SK-N-SH (cell line): Measurements from ENCODE around the gene RASGEF1C.

Source experiments
- ELF1 ChIP-seq: IDR thresholded peaks from 2 replicates; pipeline ENCODE4 v1.4.0; 2012
- NFIC ChIP-seq: IDR thresholded peaks from 2 replicates; pipeline ENCODE4 v1.4.0; 2012; ENCODE audit warnings: borderline replicate concordance
- POLR2AphosphoS5 ChIP-seq: IDR thresholded peaks from 2 replicates; pipeline ENCODE4 v1.6.1; 2012; ENCODE audit warnings: low read depth, low read length
- RAD21 ChIP-seq: IDR thresholded peaks from 2 replicates; pipeline ENCODE4 v1.6.1; 2012; ENCODE audit warnings: mild to moderate bottlenecking, low read length

DNA sequence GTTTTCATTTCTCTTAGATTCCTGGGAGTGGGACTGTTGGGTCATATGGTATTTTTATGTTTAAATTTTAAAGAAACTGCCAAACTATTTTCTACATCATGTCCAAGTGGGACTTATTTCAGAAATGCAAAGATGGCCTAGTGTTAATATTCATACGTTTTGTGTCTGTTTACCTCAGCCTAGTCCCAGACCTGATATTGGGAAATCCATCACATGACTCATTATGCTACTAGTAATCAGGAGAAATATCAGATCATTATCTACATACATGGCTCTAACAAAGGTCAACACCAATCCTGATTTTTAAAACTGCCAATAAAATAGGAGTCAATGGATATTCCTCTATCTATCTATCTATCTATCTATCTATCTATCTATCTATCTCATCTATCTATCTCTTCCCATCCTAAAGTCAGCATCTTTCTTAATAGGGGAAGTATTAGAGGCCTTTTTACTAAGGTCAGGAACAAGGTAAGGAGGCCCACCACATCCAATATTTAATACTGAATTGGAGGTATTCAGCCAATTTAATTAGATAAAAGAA lies 4.7 kb downstream of the RASGEF1C start:
- TF ChIP-seq ELF1: no peak
- no peak for TF ChIP-seq RAD21
- no peak for TF ChIP-seq NFIC
- no peak for TF ChIP-seq POLR2AphosphoS5
